Astrocyte (in vitro differentiated cells and primary cell): ENCODE results near the gene AGL.
"Not testable (repeated sequence)": the region's sequence is repeated elsewhere in the genome, so short reads cannot be mapped to it uniquely, and the experiment has no call there.

Experiments used
- EZH2 ChIP-seq: IDR thresholded peaks from 2 replicates; pipeline ENCODE4 v1.6.1; 2012; ENCODE audit warnings: mild to moderate bottlenecking, low read length, inconsistent platforms; ENCODE audit not compliant: insufficient read depth
- TF ChIP-seq, protein P1 (sequence below): IDR thresholded peaks from 2 replicates; pipeline ENCODE4 v1.5.1; 2011; ENCODE audit warnings: low read depth, mild to moderate bottlenecking, inconsistent platforms, low read length, moderate library complexity; ENCODE audit not compliant: insufficient read depth

DNA sequence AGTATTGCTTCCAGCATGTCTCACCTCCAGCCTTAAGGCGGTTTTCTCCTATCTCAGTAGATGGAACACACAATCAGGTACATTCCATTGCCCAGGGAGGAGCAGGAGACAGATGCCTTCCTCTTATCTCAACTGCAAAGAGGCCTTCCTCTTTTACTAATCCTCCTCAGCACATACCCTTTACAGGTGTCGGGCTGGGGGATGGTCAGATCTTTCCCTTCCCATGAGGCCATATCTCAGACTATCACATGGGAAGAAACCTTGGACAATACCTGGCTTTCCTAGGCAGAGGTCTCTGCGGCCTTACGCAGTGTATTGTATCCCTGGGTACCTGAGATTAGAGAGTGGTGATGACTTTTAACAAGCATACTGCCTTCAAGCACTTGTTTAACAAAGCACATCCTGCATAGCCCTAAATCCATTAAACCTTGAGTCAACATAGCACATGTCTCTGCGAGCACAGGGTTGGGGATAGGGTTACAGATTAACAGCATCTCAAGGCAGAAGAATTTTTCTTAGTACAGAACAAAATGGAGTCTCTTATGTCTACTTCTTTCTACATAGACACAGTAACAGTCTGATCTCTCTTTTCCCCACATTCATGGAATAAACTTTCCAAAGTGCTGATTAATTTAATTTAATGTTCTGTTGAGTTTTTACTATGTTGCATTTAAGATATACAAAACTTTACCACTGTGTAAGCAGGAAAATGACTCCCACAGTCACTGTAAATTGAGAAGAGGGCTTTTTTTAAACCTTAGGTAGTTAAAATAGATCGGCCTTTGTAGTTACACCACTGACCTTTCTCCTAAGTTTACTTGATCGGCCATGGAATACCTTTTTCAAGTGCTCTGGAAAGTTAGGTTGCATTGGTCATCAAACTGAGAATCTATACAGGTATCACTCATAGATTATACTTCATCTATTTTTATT, 13.7 kb upstream of the AGL start:
- TF ChIP-seq EZH2: not testable (repeated sequence)
- TF ChIP-seq, protein P1, sequence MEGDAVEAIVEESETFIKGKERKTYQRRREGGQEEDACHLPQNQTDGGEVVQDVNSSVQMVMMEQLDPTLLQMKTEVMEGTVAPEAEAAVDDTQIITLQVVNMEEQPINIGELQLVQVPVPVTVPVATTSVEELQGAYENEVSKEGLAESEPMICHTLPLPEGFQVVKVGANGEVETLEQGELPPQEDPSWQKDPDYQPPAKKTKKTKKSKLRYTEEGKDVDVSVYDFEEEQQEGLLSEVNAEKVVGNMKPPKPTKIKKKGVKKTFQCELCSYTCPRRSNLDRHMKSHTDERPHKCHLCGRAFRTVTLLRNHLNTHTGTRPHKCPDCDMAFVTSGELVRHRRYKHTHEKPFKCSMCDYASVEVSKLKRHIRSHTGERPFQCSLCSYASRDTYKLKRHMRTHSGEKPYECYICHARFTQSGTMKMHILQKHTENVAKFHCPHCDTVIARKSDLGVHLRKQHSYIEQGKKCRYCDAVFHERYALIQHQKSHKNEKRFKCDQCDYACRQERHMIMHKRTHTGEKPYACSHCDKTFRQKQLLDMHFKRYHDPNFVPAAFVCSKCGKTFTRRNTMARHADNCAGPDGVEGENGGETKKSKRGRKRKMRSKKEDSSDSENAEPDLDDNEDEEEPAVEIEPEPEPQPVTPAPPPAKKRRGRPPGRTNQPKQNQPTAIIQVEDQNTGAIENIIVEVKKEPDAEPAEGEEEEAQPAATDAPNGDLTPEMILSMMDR: not testable (repeated sequence)
